Measurements from ENCODE around the gene ADGRD1. TPM values are rescaled to one million over a fixed set of nuclear protein-coding genes. Genes with fewer than 3 reads are reported as not detected.

ADGRD1 gene
- total RNA-seq, 1 donor from 2014 or later: 1.7 TPM

- TF ChIP-seq CTCF (IDR thresholded peaks at IDR 0.05; ENCODE audit: unreplicated experiment): no peak
- H3K27me3 Mint-ChIP-seq (ENCODE audit: unreplicated experiment): peaks cover 3% of the 10 kb centered on the region
- no peak overlapping the region for H3K4me3 Mint-ChIP-seq (ENCODE audit: unreplicated experiment)
- no peaks in the 10 kb centered on the region for H3K4me1 Mint-ChIP-seq (ENCODE audit: unreplicated experiment)
- no peaks in the 10 kb centered on the region for H3K9me3 Mint-ChIP-seq (ENCODE audit: unreplicated experiment)
- no peak for DNase-seq (ENCODE audit: low spot score)
- no peak overlapping the region for H3K27ac Mint-ChIP-seq (ENCODE audit: unreplicated experiment)
- H3K36me3 Mint-ChIP-seq (ENCODE audit: low read depth, unreplicated experiment): peaks cover 4% of the 10 kb centered on the region
Measured at GRCh38 chr12:131163189-131163738, 209.6 kb downstream of the ADGRD1 start.

GRCh38 chr12:131164096-131164872, 210.6 kb downstream of the ADGRD1 start:
- no peak for TF ChIP-seq CTCF (IDR thresholded peaks at IDR 0.05; ENCODE audit: unreplicated experiment)
- peaks cover 3% of the 10 kb centered on the region for H3K27me3 Mint-ChIP-seq (ENCODE audit: unreplicated experiment)
- H3K9me3 Mint-ChIP-seq (ENCODE audit: unreplicated experiment): no peaks in the 10 kb centered on the region
- H3K36me3 Mint-ChIP-seq (ENCODE audit: low read depth, unreplicated experiment): peaks cover 4% of the 10 kb centered on the region
- no peak overlapping the region for H3K4me3 Mint-ChIP-seq (ENCODE audit: unreplicated experiment)
- H3K4me1 Mint-ChIP-seq (ENCODE audit: unreplicated experiment): no peaks in the 10 kb centered on the region
- H3K27ac Mint-ChIP-seq (ENCODE audit: unreplicated experiment): no peak overlapping the region
- no peak for DNase-seq (ENCODE audit: low spot score)

GRCh38 chr12:131166717-131167116, 213.0 kb downstream of the ADGRD1 start:
- H3K27me3 Mint-ChIP-seq (ENCODE audit: unreplicated experiment): peaks cover 3% of the 10 kb centered on the region

GRCh38 chr12:131167334-131167733, 213.6 kb downstream of the ADGRD1 start:
- no peak for DNase-seq (ENCODE audit: low spot score)
- Mint-ChIP-seq H3K9me3 (ENCODE audit: unreplicated experiment) (no peaks in the 10 kb centered on the region), H3K4me1 (ENCODE audit: unreplicated experiment) (no peaks in the 10 kb centered on the region), H3K27ac (ENCODE audit: unreplicated experiment) (no peak overlapping the region), H3K27me3 (ENCODE audit: unreplicated experiment) (peaks cover 3% of the 10 kb centered on the region), H3K36me3 (ENCODE audit: low read depth, unreplicated experiment) (peaks cover 4% of the 10 kb centered on the region), H3K4me3 (ENCODE audit: unreplicated experiment) (no peak overlapping the region)
- TF ChIP-seq CTCF (IDR thresholded peaks at IDR 0.05; ENCODE audit: unreplicated experiment): no peak

More at GRCh38 chr12:131166717-131167116, 213.0 kb downstream of the ADGRD1 start:
- no peak overlapping the region for H3K27ac Mint-ChIP-seq (ENCODE audit: unreplicated experiment)
- no peaks in the 10 kb centered on the region for H3K9me3 Mint-ChIP-seq (ENCODE audit: unreplicated experiment)
- DNase-seq (ENCODE audit: low spot score): no peak
- peaks cover 4% of the 10 kb centered on the region for H3K36me3 Mint-ChIP-seq (ENCODE audit: low read depth, unreplicated experiment)
- no peak overlapping the region for H3K4me3 Mint-ChIP-seq (ENCODE audit: unreplicated experiment)
- H3K4me1 Mint-ChIP-seq (ENCODE audit: unreplicated experiment): no peaks in the 10 kb centered on the region
- TF ChIP-seq CTCF (IDR thresholded peaks at IDR 0.05; ENCODE audit: unreplicated experiment): no peak

GRCh38 chr12:131171029-131171428, 217.3 kb downstream of the ADGRD1 start:
- H3K27me3 Mint-ChIP-seq (ENCODE audit: unreplicated experiment): no peaks in the 10 kb centered on the region
- no peak overlapping the region for H3K27ac Mint-ChIP-seq (ENCODE audit: unreplicated experiment)
- no peak for DNase-seq (ENCODE audit: low spot score)
- H3K36me3 Mint-ChIP-seq (ENCODE audit: low read depth, unreplicated experiment): no peaks in the 10 kb centered on the region
- H3K4me3 Mint-ChIP-seq (ENCODE audit: unreplicated experiment): no peak overlapping the region
- no peaks in the 10 kb centered on the region for H3K4me1 Mint-ChIP-seq (ENCODE audit: unreplicated experiment)
- no peaks in the 10 kb centered on the region for H3K9me3 Mint-ChIP-seq (ENCODE audit: unreplicated experiment)
- no peak for TF ChIP-seq CTCF (IDR thresholded peaks at IDR 0.05; ENCODE audit: unreplicated experiment)

Measured in endothelial cell (in vitro differentiated cells).